Breast epithelium (tissue), 3 donors: Measurements from ENCODE around the gene MOGAT2.

Experiments used
- POLR2A ChIP-seq: fragments of 450-650 bp; IDR thresholded peaks from one replicate; pipeline ENCODE4 v1.6.1; 2016; ENCODE audit warnings: antibody characterized with exemption, mild to moderate bottlenecking, moderate library complexity
- POLR2AphosphoS5 ChIP-seq, 3 donors: sonication (generic); formaldehyde crosslinking; IDR thresholded peaks; one replicate each; pipeline ENCODE4 v1.6.1; 2017; ENCODE audit warnings: antibody characterized with exemption in 3 of 3
- TF ChIP-seq, protein P1 (sequence below), 3 donors: fragments of 450-650 bp; IDR thresholded peaks; one replicate each; pipeline ENCODE4 v1.5.1; 2016 to 2017; ENCODE audit warnings: antibody characterized with exemption in 3 of 3, mild to moderate bottlenecking in 3 of 3, moderate library complexity in 3 of 3

DNA sequence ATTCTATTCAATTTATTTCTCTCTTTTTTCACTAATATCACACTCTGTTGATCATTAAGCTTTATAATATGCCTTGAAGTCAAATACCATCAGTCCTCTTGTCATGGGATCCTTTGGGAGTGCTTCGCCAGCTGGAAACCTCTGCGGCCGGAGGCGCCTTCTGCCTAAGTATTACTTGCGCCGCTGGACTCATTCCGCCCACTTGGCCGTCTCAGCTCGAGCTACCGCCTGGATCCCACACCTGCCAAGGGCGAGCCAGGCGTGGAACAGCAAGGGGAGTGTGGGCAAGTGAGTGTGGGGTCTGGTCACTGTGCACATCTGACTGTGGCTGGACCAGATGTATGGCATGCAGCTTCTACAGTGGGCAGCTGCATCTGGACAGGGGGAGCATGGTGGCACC is 39.7 kb upstream of the MOGAT2 start:
- TF ChIP-seq, protein P1, sequence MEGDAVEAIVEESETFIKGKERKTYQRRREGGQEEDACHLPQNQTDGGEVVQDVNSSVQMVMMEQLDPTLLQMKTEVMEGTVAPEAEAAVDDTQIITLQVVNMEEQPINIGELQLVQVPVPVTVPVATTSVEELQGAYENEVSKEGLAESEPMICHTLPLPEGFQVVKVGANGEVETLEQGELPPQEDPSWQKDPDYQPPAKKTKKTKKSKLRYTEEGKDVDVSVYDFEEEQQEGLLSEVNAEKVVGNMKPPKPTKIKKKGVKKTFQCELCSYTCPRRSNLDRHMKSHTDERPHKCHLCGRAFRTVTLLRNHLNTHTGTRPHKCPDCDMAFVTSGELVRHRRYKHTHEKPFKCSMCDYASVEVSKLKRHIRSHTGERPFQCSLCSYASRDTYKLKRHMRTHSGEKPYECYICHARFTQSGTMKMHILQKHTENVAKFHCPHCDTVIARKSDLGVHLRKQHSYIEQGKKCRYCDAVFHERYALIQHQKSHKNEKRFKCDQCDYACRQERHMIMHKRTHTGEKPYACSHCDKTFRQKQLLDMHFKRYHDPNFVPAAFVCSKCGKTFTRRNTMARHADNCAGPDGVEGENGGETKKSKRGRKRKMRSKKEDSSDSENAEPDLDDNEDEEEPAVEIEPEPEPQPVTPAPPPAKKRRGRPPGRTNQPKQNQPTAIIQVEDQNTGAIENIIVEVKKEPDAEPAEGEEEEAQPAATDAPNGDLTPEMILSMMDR (IDR thresholded peaks at IDR 0.05): no peak
- TF ChIP-seq POLR2A (no peak), POLR2AphosphoS5 (IDR thresholded peaks at IDR 0.05) (no peak)
